ENCODE data around the gene CD302. TPM values are rescaled to one million over a fixed set of nuclear protein-coding genes. Genes with fewer than 3 reads are reported as not detected.
A peak's percentile ranks its signal among the peaks of the same experiment; 100 is the strongest.
"Not testable (repeated sequence)": the region's sequence is repeated elsewhere in the genome, so short reads cannot be mapped to it uniquely, and the experiment has no call there.

CD302 gene
- total RNA-seq, 1 donor from 2014 or later = 0.44 TPM

GRCh38 chr2:159759577-159759976 lies 38.4 kb downstream of the CD302 start:
- peaks cover 12% of the 10 kb centered on the region for H3K4me1 Mint-ChIP-seq (ENCODE audit: low read depth)
- intact Hi-C loops (cut with micrococcal nuclease) = loop anchor here (5.0 kb wide), 2 partner anchors 118 to 163 kb away; no protein-coding TSS in a partner anchor
- peaks cover 33% of the 10 kb centered on the region for H3K36me3 Mint-ChIP-seq (ENCODE audit: low read depth)
- H3K27me3 Mint-ChIP-seq (ENCODE audit: insufficient read depth) = no peaks in the 10 kb centered on the region
- no peak overlapping the region for H3K27ac Mint-ChIP-seq
- H3K4me3 Mint-ChIP-seq = no peak overlapping the region
- no peak for DNase-seq (ENCODE audit: low spot score)
- no peaks in the 10 kb centered on the region for H3K9me3 Mint-ChIP-seq

GRCh38 chr2:159758686-159759085 lies 39.3 kb downstream of the CD302 start:
- Mint-ChIP-seq H3K4me1 (ENCODE audit: low read depth) (peaks cover 8% of the 10 kb centered on the region), H3K4me3 (no peak overlapping the region), H3K36me3 (ENCODE audit: low read depth) (peaks cover 30% of the 10 kb centered on the region), H3K9me3 (no peaks in the 10 kb centered on the region), H3K27me3 (ENCODE audit: insufficient read depth) (no peaks in the 10 kb centered on the region), H3K27ac (no peak overlapping the region)
- intact Hi-C loops (cut with micrococcal nuclease) = loop anchor here (5.0 kb wide), 2 partner anchors 119 to 164 kb away; no protein-coding TSS in a partner anchor
- no peak for DNase-seq (ENCODE audit: low spot score)

DNA sequence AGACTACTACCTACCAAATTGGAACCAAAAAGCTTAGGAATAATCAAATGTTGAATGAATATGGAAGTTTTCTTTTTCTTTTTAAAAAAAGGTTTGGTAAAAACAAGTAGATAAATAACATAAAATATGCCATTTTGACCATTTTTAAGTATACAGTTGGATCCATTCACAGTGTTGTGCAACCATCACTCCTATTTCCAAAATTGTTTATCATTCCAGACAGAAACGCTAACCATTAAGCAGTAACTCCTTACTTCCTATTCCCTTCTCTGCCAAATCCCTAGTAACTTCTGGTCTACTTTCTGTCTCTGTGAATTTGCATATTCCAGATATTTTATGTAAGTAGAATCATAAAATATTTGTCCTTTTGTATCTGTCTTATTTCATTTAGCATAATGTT lies 39.8 kb downstream of the CD302 start:
- DNase-seq (ENCODE audit: low spot score) = no peak
- H3K36me3 Mint-ChIP-seq (ENCODE audit: low read depth) = peaks cover 28% of the 10 kb centered on the region
- intact Hi-C loops (cut with micrococcal nuclease) = loop anchor here (5.0 kb wide), 2 partner anchors 119 to 164 kb away; no protein-coding TSS in a partner anchor
- H3K9me3 Mint-ChIP-seq = no peaks in the 10 kb centered on the region
- no peak overlapping the region for H3K4me3 Mint-ChIP-seq
- H3K4me1 Mint-ChIP-seq (ENCODE audit: low read depth) = peaks cover 8% of the 10 kb centered on the region
- H3K27ac Mint-ChIP-seq = no peak overlapping the region
- H3K27me3 Mint-ChIP-seq (ENCODE audit: insufficient read depth) = no peaks in the 10 kb centered on the region

DNA sequence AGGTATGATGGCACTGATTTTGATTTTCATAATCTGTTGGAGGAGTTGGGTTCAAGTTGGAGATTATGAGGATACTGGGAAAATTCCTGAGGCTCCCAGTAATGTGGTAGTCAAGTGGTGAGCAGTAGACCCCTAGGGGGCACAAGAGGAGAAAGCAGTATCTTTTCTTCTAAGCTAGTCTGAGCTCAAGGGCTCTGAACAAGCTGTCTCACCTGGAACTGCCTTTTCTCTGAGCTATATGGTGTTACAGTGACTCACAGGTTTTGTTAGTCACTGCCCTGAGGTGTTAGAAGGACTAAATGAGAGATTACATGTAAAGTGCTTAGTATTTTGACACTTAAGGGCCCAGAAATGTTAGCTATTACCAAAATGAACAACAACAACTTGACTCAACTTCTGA lies 42.2 kb downstream of the CD302 start:
- H3K36me3 Mint-ChIP-seq (ENCODE audit: low read depth) = peaks cover 38% of the 10 kb centered on the region
- H3K27me3 Mint-ChIP-seq (ENCODE audit: insufficient read depth) = no peaks in the 10 kb centered on the region
- H3K27ac Mint-ChIP-seq = no peak overlapping the region
- no peak for DNase-seq (ENCODE audit: low spot score)
- H3K9me3 Mint-ChIP-seq = no peaks in the 10 kb centered on the region
- intact Hi-C loops (cut with micrococcal nuclease) = loop anchor here (5.0 kb wide), 2 partner anchors 122 to 167 kb away; no protein-coding TSS in a partner anchor
- H3K4me1 Mint-ChIP-seq (ENCODE audit: low read depth) = peaks cover 31% of the 10 kb centered on the region
- H3K4me3 Mint-ChIP-seq = no peak overlapping the region

DNA sequence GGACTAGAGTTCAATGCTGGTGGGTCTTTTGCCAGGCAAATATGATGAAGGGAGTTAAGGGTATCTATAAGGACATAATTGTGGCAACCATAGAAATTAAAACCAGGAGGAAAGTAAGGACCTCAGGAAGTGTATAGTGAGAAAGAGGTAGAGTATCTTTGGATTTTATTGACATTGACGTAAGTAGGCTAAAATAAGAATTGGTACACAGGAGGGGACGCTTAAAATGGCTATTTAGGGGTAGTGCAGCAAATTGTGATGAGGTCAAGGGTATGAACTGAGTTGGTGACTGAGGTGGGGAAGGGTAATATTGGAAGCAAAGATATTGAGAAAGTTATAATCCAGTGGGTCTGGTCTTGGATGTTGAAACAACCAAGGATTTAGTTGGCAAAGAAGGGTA lies 43.0 kb downstream of the CD302 start:
- intact Hi-C loops (cut with micrococcal nuclease) = loop anchor here (5.0 kb wide), 2 partner anchors 122 to 167 kb away; no protein-coding TSS in a partner anchor
- peaks cover 32% of the 10 kb centered on the region for H3K36me3 Mint-ChIP-seq (ENCODE audit: low read depth)
- H3K4me1 Mint-ChIP-seq (ENCODE audit: low read depth) = peaks cover 32% of the 10 kb centered on the region
- no peak for DNase-seq (ENCODE audit: low spot score)
- no peaks in the 10 kb centered on the region for H3K9me3 Mint-ChIP-seq
- H3K27me3 Mint-ChIP-seq (ENCODE audit: insufficient read depth) = no peaks in the 10 kb centered on the region
- no peak overlapping the region for H3K4me3 Mint-ChIP-seq
- H3K27ac Mint-ChIP-seq = no peak overlapping the region

DNA sequence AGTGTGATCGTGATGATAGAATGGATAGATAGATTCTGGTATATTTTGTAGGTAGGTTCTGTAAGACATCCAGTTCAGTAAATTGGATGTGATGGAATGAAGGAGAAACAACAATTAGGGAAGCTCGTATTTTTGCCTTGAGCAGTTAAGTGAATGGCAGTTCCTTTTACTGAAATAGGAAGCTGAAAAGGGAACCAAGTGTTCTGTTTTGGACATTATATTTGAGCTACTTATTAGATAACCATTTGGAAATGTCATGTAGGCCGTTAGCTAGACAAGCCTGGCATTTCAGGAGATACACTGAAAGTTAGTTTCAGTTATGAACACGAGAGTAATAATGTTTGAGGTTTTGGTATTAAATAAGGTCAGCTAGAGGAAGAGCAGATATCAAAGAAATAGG lies 44.2 kb downstream of the CD302 start:
- no peak for DNase-seq (ENCODE audit: low spot score)
- intact Hi-C loops (cut with micrococcal nuclease) = no loop called here
- Mint-ChIP-seq H3K36me3 (ENCODE audit: low read depth) (peaks cover 32% of the 10 kb centered on the region), H3K9me3 (no peaks in the 10 kb centered on the region), H3K27ac (no peak overlapping the region), H3K27me3 (ENCODE audit: insufficient read depth) (no peaks in the 10 kb centered on the region), H3K4me1 (ENCODE audit: low read depth) (peaks cover 32% of the 10 kb centered on the region), H3K4me3 (no peak overlapping the region)

DNA sequence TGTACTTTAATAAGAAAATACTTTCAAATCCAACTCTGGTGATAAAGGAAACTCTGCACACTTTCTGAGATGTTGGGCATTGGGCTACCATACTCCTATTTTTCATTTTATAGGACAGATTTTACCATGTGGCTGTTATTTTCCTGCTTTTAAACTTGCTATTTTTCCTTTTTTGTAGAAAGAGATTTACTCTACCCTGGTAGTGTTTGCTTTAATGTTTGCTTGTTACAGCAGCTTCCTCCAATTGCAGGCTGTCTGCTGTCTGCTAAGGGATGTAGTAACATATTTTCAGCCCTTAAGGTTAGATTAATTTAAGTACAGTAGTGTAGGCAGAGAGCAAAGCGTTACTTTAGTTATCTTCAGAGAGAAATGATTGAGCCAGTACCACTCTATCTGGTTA lies 47.1 kb downstream of the CD302 start:
- intact Hi-C loops (cut with micrococcal nuclease) = no loop called here
- Mint-ChIP-seq H3K4me3 (no peak overlapping the region), H3K4me1 (ENCODE audit: low read depth) (peaks cover 23% of the 10 kb centered on the region), H3K27ac (peak overlapping the region; percentile 63), H3K9me3 (no peaks in the 10 kb centered on the region), H3K27me3 (ENCODE audit: insufficient read depth) (no peaks in the 10 kb centered on the region), H3K36me3 (ENCODE audit: low read depth) (peaks cover 42% of the 10 kb centered on the region)
- no peak for DNase-seq (ENCODE audit: low spot score)

DNA sequence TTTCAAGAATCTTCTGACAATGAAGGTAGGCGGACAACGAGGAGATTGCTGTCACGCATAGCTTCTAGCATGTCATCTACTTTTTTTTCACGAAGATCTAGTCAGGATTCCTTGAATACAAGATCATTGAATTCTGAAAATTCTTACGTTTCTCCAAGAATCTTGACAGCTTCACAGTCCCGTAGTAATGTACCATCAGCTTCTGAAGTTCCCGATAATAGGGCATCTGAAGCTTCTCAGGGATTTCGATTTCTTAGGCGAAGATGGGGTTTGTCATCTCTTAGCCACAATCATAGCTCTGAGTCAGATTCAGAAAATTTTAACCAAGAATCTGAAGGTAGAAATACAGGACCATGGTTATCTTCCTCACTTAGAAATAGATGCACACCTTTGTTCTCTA lies 49.9 kb downstream of the CD302 start:
- Mint-ChIP-seq H3K27me3 (ENCODE audit: insufficient read depth) (no peaks in the 10 kb centered on the region), H3K4me1 (ENCODE audit: low read depth) (peaks cover 27% of the 10 kb centered on the region), H3K9me3 (no peaks in the 10 kb centered on the region), H3K27ac (no peak overlapping the region), H3K4me3 (no peak overlapping the region), H3K36me3 (ENCODE audit: low read depth) (peaks cover 57% of the 10 kb centered on the region)
- no peak for DNase-seq (ENCODE audit: low spot score)
- intact Hi-C loops (cut with micrococcal nuclease) = no loop called here

DNA sequence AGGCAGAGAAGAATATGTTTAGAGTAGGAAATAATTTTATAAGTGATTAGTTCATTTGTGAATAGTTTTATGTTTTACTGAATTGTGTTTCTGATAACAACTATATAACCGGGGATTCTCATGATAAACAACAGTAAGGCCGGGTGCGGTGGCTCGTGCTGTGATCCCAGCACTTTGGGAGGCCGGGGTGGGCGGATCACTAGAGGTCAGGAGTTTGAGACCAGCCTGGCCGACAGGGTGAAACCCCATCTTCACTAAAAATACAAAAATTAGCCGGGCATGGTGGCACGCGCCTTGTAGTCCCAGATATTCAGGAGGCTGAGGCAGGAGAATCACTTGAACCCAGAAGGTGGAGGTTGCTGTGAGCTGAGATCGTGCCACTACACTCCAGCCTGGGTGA lies 52.8 kb downstream of the CD302 start:
- peaks cover 48% of the 10 kb centered on the region for H3K36me3 Mint-ChIP-seq (ENCODE audit: low read depth)
- H3K4me3 Mint-ChIP-seq; H3K4me1 Mint-ChIP-seq (ENCODE audit: low read depth); H3K9me3 Mint-ChIP-seq; H3K27ac Mint-ChIP-seq; intact Hi-C loops (cut with micrococcal nuclease); H3K27me3 Mint-ChIP-seq (ENCODE audit: insufficient read depth); DNase-seq (ENCODE audit: low spot score): not testable (repeated sequence)

- H3K4me3 Mint-ChIP-seq = no peak overlapping the region
- H3K9me3 Mint-ChIP-seq = no peaks in the 10 kb centered on the region
- no peaks in the 10 kb centered on the region for H3K27me3 Mint-ChIP-seq (ENCODE audit: insufficient read depth)
- DNase-seq (ENCODE audit: low spot score) = no peak
- intact Hi-C loops (cut with micrococcal nuclease) = no loop called here
- peaks cover 50% of the 10 kb centered on the region for H3K36me3 Mint-ChIP-seq (ENCODE audit: low read depth)
- no peak overlapping the region for H3K27ac Mint-ChIP-seq
- H3K4me1 Mint-ChIP-seq (ENCODE audit: low read depth) = peaks cover 15% of the 10 kb centered on the region
These were observed 53.6 kb downstream of the CD302 start for GRCh38 chr2:159744363-159744762.

GRCh38 chr2:159742846-159743245 lies 55.2 kb downstream of the CD302 start:
- Mint-ChIP-seq H3K27me3 (ENCODE audit: insufficient read depth) (no peaks in the 10 kb centered on the region), H3K4me3 (no peak overlapping the region), H3K27ac (no peak overlapping the region), H3K9me3 (no peaks in the 10 kb centered on the region), H3K36me3 (ENCODE audit: low read depth) (peaks cover 48% of the 10 kb centered on the region), H3K4me1 (ENCODE audit: low read depth) (peaks cover 18% of the 10 kb centered on the region)
- intact Hi-C loops (cut with micrococcal nuclease) = no loop called here
- DNase-seq (ENCODE audit: low spot score) = no peak

GRCh38 chr2:159738509-159739390 lies 59.3 kb downstream of the CD302 start:
- intact Hi-C loops (cut with micrococcal nuclease) = no loop called here
- Mint-ChIP-seq H3K4me1 (ENCODE audit: low read depth) (peaks cover 31% of the 10 kb centered on the region), H3K4me3 (no peak overlapping the region), H3K27me3 (ENCODE audit: insufficient read depth) (no peaks in the 10 kb centered on the region), H3K9me3 (no peaks in the 10 kb centered on the region), H3K36me3 (ENCODE audit: low read depth) (peaks cover 46% of the 10 kb centered on the region), H3K27ac (peak overlapping the region; percentile 11)
- DNase-seq (ENCODE audit: low spot score) = no peak

- intact Hi-C loops (cut with micrococcal nuclease) = no loop called here
- DNase-seq (ENCODE audit: low spot score) = no peak
- Mint-ChIP-seq H3K4me3 (no peak overlapping the region), H3K36me3 (ENCODE audit: low read depth) (peaks cover 44% of the 10 kb centered on the region), H3K27me3 (ENCODE audit: insufficient read depth) (no peaks in the 10 kb centered on the region), H3K4me1 (ENCODE audit: low read depth) (peaks cover 31% of the 10 kb centered on the region), H3K9me3 (no peaks in the 10 kb centered on the region), H3K27ac (no peak overlapping the region)
These were observed 60.1 kb downstream of the CD302 start for GRCh38 chr2:159737917-159738296.

All from activated T-helper 1 cell treated with anti-CD3 and anti-CD28 coated beads, Interleukin-12 subunit alpha, Interleukin-12 subunit beta, Interleukin-2, Interleukin-4 antibody, amounts not matched to agents 30 ng/mL and 10 ng/mL and 1 ng/mL, durations not matched to agents 14 hours and 24 hours and 36 hours (primary cell).